ENCODE results near the gene IQSEC1. TPM values are rescaled to one million over a fixed set of nuclear protein-coding genes. Genes with fewer than 3 reads are reported as not detected.

The IQSEC1 gene
- total and polyA plus RNA-seq, 2 of the 8 experiments (the other 6 are each of a cell fraction or from before 2014, with no cell fraction given) = 6.8 to 28.8 TPM

DNA sequence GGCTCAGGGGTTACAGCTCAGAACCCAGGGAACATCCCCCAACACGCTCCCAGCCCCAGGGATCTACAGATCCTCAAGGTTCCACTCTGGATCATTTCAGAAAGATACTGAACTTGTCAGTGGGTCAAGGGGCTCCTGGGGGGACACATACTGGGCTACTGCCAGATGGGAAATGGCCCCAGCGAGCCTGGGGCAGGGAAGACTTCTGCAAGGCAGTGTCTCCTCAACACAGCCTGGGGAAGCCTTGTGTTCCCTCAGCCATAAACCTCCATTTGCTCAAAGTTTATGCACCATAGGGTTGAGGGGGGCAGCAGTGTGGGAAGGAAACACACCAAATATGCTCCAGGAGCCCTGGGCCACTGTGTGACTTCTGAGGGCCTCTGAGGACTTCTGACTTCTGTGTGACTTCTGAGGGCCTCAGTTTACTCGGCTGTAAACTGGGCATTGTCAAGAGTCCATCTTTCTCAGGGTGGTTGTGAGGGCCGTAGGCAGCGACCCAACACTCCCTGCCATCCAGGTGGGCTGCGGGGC, 58.4 kb downstream of the IQSEC1 start:
- no peak overlapping the region for H2BK120ac ChIP-seq (replicated peaks; ENCODE audit: low read depth, low read length)
- CTCF ChIA-PET (ENCODE audit: partially characterized antibody) = interaction anchor here (0.6 to 13.5 kb wide), 6 partner anchors 9 to 77 kb away, joined by 3 to 71 read pairs (median 4); no protein-coding TSS in a partner anchor
- 92% methylated on average over 6 of the region's 6 CpGs; no CpG with 5 or more reads in 1 of the 2 experiments for WGBS, 2 experiments (ENCODE audit: extremely low coverage in 1 of 2, insufficient coverage in 1 of 2, insufficient read length in 1 of 2, insufficient replicate concordance in 2 of 2, low coverage in 1 of 2, low lambda C conversion rate in 2 of 2, missing lambda C conversion rate in 1 of 2)

More for the DNA sequence above, 58.4 kb downstream of the IQSEC1 start:
- Histone ChIP-seq H3K14ac (ENCODE audit: insufficient read length) (no peak overlapping the region), H2BK15ac (ENCODE audit: low read length) (no peak overlapping the region), H3K18ac (ENCODE audit: extremely low read depth, low read length) (no peak overlapping the region), H3K36me3 (ENCODE audit: control insufficient read depth in 2 of 4, insufficient read depth in 4 of 4, low read length in 3 of 4) (no peaks in the 10 kb centered on the region), H3K23me2 (ENCODE audit: low read depth, low read length) (peaks cover 6% of the 10 kb centered on the region), H3K79me2 (ENCODE audit: control insufficient read depth in 1 of 2, insufficient read depth in 2 of 2, low read length in 2 of 2) (no peaks in the 10 kb centered on the region), H2BK20ac (ENCODE audit: low read length) (no peak overlapping the region), H4K91ac (replicated peaks; ENCODE audit: insufficient read length, low read length) (no peak overlapping the region), H3K23ac (ENCODE audit: insufficient read length) (no peak overlapping the region), H3K4me1 (replicated peaks in 1 of 4; ENCODE audit: control insufficient read depth in 3 of 4, insufficient read depth in 4 of 4, low read length in 3 of 4) (peaks cover 14 to 40% (median 31%) of the 10 kb centered on the region in 4 experiments), H3K9ac (replicated peaks in 1 of 4; ENCODE audit: extremely low read depth in 1 of 4, low read depth in 3 of 4, low read length in 3 of 4) (no peak overlapping the region), H2BK5ac (ENCODE audit: low read depth, low read length) (no peak overlapping the region), H4K8ac (ENCODE audit: extremely low read depth, insufficient read depth, low read length) (no peak overlapping the region), H2BK12ac (ENCODE audit: low read depth, low read length) (no peak overlapping the region), H2AK5ac (ENCODE audit: low read depth, low read length) (no peak overlapping the region), H3K27me3 (replicated peaks in 1 of 4; ENCODE audit: control insufficient read depth in 3 of 4, extremely low read depth in 1 of 4, insufficient read depth in 3 of 4, low read length in 3 of 4) (peaks cover 0 to 4% (median 0%) of the 10 kb centered on the region in 4 experiments; a peak in 3 of 7 replicates), H3K56ac (replicated peaks; ENCODE audit: insufficient read length, low read depth, low read length) (no peak overlapping the region), H3K27ac (ENCODE audit: low read depth, low read length) (no peak overlapping the region), H3K4me2 (ENCODE audit: insufficient read depth in 1 of 2, low read depth in 2 of 2, low read length in 2 of 2) (no peak overlapping the region), H2AFZ (ENCODE audit: low read length) (no peak overlapping the region), H4K20me1 (replicated peaks in 1 of 2; ENCODE audit: control insufficient read depth in 1 of 2, insufficient read depth in 2 of 2, low read length in 2 of 2) (no peaks in the 10 kb centered on the region), H3K4me3 (ENCODE audit: extremely low read depth in 1 of 4, insufficient read depth in 2 of 4, low read depth in 3 of 4, low read length in 4 of 4) (no peak overlapping the region), H3K4ac (replicated peaks; ENCODE audit: insufficient read length, low read depth, low read length) (no peak overlapping the region), H4K5ac (ENCODE audit: insufficient read length, low read depth, low read length) (no peak overlapping the region), H3K9me3 (ENCODE audit: insufficient read depth in 2 of 2, low read depth in 1 of 2, low read length in 1 of 2) (no peaks in the 10 kb centered on the region), H3K79me1 (ENCODE audit: low read depth, low read length) (no peaks in the 10 kb centered on the region; the same call in 1 of the 2 replicates)
- POLR2A ChIA-PET (ENCODE audit: partially characterized antibody) = interaction anchor here (1.6 kb wide), 1 partner anchor 10 kb away, joined by 5 read pairs; no protein-coding TSS in a partner anchor
- no peak for TF ChIP-seq EZH2 (IDR thresholded peaks at IDR 0.05; ENCODE audit: low read depth, low read length, severe bottlenecking)
- DNase-seq (ENCODE audit: low read depth in 1 of 2, low spot score in 2 of 2) (no peak), FAIRE-seq (no peak)
